HTR-8/SVneo (cell line): Measurements from ENCODE around the gene ROR2.

ENCODE experiments used
- DNase-seq: peaks from one replicate; pipeline ENCODE4 v3.0.0; 2011; ENCODE audit warnings: low spot score, mixed read lengths; ENCODE audit not compliant: insufficient read length
- FAIRE-seq: peaks from 2 replicates; lab custom pipeline; 2011; peaks lifted over from hg19 to GRCh38; lab: Jason Lieb, UNC

Gene ROR2

GRCh38 chr9:91732187-91733005 lies 217.6 kb downstream of the ROR2 start:
- FAIRE-seq = no peak

GRCh38 chr9:91730806-91731205 lies 219.2 kb downstream of the ROR2 start:
- no peak for FAIRE-seq
- DNase-seq = no peak

More at GRCh38 chr9:91732187-91733005, 217.6 kb downstream of the ROR2 start:
- DNase-seq = no peak

- no peak for FAIRE-seq
- no peak for DNase-seq
These were observed 220.5 kb downstream of the ROR2 start for GRCh38 chr9:91729558-91729842.

GRCh38 chr9:91727972-91728371 lies 222.1 kb downstream of the ROR2 start:
- FAIRE-seq (no peak), DNase-seq (no peak)

- no peak for FAIRE-seq
- DNase-seq = peak; percentile 65
These were observed 222.6 kb downstream of the ROR2 start for GRCh38 chr9:91727316-91727861.

GRCh38 chr9:91726406-91727100 lies 223.5 kb downstream of the ROR2 start:
- FAIRE-seq (no peak), DNase-seq (no peak)

- FAIRE-seq (no peak), DNase-seq (no peak)
These were observed 224.4 kb downstream of the ROR2 start for GRCh38 chr9:91725651-91726050.

- FAIRE-seq (no peak), DNase-seq (no peak)
These were observed 225.2 kb downstream of the ROR2 start for GRCh38 chr9:91724609-91725505.

GRCh38 chr9:91724068-91724440 lies 226.0 kb downstream of the ROR2 start:
- FAIRE-seq (no peak), DNase-seq (no peak)

GRCh38 chr9:91723420-91724067 lies 226.5 kb downstream of the ROR2 start:
- no peak for FAIRE-seq
- no peak for DNase-seq

GRCh38 chr9:91720751-91721705 lies 229.0 kb downstream of the ROR2 start:
- DNase-seq (no peak), FAIRE-seq (no peak)

- FAIRE-seq = no peak
- DNase-seq = no peak
These were observed 229.7 kb downstream of the ROR2 start for GRCh38 chr9:91720313-91720712.

- FAIRE-seq = no peak
- DNase-seq = no peak
These were observed 232.0 kb downstream of the ROR2 start for GRCh38 chr9:91718071-91718470.

GRCh38 chr9:91716815-91717214 lies 233.2 kb downstream of the ROR2 start:
- FAIRE-seq (no peak), DNase-seq (no peak)

- no peak for FAIRE-seq
- DNase-seq = no peak
These were observed 233.8 kb downstream of the ROR2 start for GRCh38 chr9:91716239-91716638.

- FAIRE-seq = no peak
- no peak for DNase-seq
These were observed 235.0 kb downstream of the ROR2 start for GRCh38 chr9:91714874-91715615.

GRCh38 chr9:91714020-91714806 lies 235.8 kb downstream of the ROR2 start:
- DNase-seq = peak; percentile 28
- FAIRE-seq = no peak

GRCh38 chr9:91712811-91713210 lies 237.2 kb downstream of the ROR2 start:
- FAIRE-seq (no peak), DNase-seq (no peak)
